Embryonic facial prominence (tissue), 1 donor: ENCODE measurements around the gene CDH18.

ENCODE experiments used
- DNase-seq: peaks from one replicate; pipeline ENCODE4 v3.0.0-alpha.2; 2016; ENCODE audit errors: extremely low spot score

The CDH18 gene

DNA sequence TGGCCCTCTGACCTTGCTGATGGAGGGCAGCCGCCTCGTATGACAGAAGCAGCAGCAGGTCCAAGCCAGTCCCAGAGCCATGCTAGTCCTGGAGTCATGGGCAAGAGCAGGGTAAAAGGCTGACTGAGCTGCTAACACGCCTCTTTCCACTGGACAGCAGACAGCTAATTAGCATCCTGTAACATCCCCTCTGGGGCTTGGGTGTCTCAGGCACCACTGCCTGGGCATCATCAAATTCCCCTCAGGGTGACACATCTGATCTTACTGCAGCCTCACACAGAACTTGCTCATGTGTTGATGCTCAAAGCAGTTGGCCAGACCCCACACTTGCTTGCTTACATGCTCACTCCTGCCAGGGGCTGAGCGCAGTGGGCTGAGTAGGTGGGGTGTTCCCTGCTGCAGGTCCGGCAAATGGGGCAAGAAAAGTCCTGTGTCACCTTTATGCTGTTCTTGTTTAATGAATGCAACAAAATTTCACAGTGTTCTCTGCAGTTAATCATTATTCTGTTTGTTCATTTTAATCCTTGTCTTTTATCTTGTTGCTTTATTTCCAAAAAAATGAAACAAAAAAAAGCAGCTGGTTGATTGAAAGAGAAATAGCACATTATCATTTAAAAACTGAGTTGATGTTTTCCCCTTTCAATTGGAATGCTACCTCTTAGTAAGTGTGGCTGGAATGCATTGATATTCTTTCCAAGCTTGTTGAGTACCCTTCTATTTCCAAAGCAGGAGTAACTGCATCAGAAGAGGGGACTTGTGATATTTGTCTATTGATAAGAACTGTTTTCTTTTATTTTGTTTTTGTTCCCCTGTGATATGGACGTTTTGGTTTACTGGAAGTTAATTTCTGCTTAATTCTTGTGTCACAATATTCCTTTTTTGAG is 254.1 kb downstream of the CDH18 start:
- DNase-seq, result no peak

DNA sequence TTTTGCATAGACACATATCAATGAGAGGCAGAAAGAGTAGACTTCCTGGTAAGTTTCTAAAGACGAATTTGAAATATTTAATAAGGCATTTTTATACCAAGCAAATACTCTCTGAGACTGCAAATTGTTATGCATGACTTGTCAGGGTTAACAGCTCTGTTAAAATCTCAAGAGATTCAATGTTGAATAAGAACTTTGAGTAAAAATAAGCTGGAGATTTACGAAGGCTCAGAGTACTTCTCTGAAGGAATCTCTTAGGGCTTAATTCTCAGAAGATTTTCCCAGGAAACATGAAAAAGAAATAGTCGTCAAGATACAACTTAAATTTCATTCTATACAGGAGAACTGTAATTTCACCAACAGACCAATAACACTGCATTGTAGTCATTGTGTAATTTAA is 259.4 kb downstream of the CDH18 start:
- no peak for DNase-seq

DNA sequence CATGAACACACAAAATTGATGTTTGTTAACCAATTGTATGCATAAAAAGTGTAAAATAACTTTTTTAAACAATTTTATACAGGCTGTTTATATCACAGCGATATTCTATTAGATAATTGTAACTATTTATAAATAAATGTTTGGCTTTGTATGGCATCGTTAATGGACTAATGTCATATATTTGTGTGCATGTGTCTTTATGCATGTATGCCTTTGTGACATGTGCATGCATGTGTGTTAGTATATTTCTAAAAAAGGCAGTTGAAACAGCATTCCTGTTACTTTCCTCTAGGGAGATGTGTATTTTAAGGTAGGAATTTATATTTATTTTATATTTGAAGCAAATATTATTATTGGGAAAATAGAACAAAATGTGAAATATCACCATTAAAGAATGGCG is 268.9 kb downstream of the CDH18 start:
- no peak for DNase-seq

DNA sequence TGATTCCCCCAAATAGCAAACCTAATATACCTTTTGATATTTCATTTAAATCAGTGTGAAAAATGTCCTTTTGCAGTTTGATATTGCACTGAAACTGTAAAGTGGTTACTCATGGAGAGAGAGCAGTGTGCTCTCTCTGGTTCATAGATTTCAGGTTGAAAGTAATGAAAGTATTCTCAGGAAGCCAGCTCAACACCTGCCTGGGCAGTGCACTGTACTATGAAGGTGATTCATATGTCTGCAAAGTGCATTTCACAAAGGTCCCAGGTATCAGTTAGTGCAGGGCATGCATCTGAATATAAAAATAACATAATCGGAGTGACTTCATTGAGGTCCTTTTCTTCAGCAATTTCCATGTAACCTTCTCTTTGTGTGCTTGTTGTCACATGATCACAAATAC is 274.3 kb downstream of the CDH18 start:
- DNase-seq, result no peak

DNA sequence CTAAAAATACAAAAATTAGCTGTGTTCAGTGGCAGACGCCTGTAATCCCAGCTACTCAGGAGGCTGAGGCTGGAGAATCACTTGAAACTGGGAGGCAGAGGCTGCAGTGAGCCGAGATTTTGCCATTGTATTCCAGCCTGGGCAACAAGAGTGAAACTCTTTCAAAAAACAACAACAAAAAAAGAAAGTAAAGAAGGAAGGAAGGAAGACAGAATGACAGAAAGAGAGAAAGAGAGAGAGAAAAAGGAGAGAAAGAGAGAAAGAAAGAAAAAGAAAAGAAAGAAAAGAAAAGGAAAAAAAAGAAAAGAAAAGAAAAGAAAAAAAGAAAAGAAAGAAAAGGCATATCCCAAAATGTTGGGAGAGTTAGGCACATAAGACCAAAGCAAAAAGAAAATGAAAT is 278.6 kb downstream of the CDH18 start:
- no peak for DNase-seq

DNA sequence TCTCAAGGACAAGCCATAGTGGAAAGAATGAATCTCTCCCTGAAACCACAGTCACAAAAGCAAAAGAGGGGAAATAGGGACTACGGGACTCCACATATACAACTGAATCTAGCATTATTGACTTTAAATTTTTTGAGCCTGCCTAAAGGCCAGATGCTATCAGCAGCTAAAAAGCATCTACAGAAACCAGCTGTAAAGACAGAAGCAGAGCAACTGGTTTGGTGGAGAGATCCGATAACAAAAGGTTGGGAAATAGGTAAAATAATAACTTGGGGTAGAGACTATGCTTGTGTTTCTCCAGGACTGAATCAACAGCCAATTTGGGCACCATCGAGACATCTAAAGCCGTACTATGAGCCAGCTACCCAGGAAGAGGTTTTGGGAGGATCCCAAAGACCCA is 281.2 kb downstream of the CDH18 start:
- DNase-seq, result no peak

DNA sequence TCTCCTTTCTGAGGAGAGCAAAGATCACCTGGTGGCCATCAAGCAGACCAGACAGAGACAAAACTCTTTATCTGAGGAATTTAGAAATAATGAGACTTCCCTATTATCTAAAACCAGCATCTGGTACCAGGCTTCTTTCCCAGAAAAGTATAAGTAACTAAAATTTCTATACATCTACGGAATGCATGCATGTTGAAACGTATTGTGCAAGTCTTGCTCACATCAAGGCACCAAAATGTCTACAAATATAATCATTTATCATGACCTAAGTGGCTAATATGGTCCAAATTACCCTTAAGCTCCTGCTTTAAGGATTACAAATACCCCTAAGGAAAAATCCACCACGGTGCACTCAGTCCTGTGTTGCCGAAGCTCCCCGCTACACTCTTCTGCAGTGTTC is 286.3 kb downstream of the CDH18 start:
- DNase-seq, result no peak

DNA sequence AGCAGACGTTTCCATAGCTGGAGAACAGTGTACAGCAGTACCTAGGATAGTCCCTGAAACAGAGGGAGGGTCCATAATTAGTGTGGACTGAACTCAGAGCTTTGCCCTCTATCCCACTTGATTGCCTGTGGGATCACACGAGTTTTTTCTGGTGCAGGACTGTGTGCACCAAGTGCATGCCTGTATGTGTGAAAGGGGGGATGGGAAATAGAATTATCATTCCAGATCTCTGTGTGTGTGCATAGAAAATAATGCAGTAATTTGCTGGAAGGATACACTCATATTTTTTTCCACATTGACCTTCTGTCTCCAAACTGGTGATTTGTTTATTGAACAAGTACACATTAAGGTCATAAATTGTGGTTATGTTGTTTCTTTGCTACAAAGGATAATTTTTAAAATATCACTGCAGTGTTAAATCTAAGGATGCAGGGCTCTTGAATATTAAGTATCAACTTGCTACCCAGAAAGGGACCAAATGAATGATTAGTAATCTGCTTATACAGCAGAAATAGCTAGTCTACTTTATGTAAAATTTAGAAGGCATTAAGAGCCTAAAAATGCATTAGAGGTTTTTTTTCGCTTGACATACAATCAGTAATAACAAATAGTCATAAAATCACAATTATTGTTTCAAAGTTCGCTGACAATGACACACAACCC is 292.9 kb downstream of the CDH18 start:
- DNase-seq, result no peak

DNA sequence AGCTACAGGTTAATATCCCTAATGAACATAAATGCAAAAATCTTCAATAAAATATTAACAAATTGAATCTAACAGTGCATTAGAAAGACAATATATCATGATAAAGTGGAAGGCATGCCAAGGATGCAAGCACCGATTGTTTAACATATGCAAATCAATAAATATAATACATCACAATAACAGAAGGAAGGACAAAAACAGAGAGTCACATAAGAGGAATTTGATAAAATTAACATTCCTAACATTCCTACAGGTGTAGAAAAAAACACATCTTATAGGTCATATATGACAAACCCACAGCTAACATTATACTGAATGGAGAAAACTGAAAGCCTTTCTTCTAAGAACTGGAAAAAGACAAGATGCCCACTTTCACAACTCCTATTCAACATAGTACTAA is 297.0 kb downstream of the CDH18 start:
- no peak for DNase-seq

DNA sequence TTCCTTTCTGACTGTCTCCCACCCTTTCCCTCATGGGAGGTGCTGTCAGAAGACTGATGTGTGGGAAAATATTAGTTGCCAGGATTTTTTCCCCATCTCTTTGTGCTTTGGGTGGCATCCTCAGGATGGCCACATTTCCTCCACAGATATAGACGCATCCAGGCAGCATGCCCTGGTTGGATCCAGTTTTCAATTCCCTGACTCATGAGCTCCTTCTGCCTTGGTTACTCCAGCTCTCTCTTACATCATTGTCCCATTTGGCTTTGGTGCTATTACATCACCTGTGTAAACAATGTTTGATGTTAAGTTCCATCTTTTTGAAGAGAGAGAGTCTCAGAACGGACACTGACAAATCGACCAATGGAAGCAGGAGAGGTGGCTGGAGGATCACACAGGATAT is 302.5 kb downstream of the CDH18 start:
- DNase-seq, result no peak

DNA sequence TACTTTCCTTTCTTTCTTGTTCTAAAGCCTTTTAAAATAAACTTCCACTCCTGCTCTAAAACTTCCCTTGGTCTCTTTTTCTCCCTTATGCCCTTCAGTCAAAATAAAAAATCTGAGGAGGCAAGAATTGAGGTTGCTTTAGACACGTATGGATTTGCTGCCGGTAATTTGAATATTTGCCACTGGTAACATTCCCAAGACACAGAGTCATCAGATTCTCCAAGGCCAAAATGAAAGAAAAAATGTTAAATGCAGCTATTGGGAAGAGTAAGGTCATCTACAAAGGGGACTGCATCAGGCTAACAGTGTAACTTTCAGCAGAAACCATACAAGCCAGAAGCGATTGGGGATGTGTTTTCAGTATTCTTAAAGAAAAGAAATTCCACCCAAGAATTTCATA is 311.1 kb downstream of the CDH18 start:
- DNase-seq, result no peak

DNA sequence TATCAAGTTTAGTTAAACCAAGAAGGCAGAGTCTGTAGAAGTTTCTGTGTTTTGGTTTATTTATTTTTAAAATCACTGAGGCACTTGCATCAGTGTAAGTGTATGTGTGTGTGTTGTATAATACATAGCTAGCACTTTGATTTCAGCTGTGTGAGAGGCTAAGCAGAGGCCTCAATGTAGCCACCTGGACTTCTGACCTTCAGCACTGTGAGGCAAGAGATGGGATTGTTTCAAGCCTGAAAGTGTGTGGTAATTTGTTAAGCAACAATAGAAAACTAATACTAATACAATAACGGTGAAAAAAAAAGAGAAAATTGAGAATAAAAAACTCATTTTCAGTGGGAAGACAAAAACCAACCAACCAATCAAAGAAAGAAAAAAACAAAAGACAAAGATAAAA is 327.3 kb downstream of the CDH18 start:
- DNase-seq, result no peak

DNA sequence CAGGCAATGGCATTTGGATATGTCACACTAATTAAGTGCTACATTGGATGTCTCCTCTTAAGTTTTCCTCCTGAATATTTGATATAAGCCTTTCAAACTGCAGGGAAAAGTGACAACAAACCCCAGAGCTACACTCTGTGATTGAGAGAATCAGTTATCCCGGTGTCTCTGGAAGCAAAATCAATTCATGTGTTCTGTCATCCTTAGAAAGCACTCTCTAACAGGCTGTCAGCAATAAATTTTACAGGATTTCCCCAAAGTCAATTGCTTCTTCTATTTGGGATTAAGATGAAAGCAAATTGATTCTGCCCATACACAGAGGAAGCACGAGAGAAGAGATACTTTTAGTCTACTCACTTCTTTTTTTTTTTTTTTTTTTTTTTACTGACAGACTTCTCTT is 332.4 kb downstream of the CDH18 start:
- DNase-seq, result no peak

DNA sequence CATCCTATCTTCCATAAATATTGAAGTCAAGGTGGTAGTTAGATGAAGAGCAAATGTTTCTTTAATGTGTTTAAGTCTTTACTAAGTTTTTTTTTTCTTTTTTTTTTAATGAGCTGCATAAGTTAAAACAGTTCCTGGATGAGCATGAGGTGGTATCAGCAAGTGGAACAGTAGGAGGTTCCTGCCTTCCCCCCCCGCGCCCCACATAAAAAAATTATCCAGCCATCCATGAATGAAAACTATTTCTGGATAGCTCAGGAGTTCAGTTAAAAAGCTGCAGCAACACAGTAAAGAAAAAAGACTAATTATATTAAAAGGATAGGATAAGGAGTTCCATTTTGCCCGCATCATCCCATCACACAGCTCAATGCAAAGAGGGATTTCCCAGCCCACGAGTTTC is 349.5 kb downstream of the CDH18 start:
- DNase-seq, result no peak

DNA sequence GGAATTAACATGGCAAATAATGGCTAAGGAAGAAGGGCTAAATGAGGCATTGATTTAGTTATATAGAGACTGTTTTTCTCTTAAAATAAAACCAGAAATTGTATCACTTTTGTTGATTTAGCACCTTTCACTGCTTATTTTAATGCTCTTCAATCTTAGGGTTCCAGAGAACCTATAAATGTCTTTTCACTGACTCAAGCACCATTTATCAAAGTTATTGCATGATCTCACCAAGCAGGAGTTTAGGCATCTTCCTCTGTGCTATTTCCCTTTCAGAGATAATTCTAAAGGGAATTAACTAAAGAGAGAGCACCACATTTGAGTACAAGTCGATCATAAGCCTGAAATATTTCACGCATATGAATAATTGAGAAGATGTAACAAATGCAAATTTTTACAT is 357.1 kb downstream of the CDH18 start:
- DNase-seq, result no peak

DNA sequence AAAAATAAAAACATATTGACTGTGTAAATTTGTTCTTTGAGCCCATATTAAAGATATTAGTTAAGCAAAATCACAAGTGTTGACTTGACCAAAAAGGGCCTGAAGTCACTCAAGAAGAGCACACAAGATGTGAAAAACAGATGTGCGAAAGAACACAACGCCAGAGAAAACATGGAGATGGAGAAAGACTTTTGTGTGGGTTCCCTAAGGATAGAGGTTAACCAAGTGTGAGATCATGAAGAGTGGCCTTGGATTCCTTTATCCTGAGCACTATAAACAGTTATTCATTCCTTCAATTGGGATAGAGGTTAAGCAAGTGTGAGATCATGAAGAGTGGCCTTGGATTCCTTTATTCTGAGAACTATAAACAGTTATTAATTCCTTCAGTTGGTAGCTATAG is 361.8 kb downstream of the CDH18 start:
- DNase-seq, result no peak

DNA sequence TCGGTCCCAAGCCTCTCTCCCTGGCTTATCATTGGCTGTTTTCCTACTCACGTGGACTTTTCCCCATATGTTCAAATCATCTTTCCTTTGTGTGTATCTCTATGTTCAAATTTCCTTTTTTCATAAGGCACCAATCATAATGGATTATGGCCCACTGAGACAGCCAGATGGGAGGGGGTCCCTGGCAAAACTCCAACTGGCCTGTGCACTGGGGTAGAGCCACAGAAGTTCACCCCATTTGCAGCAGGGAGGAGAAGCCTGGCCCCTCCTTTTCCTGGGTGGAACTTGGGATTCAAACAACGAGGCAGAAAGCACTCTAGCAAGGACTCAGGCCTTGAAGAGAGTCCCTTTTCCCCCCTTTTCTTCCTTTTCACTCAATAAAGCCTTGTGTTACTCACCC is 362.4 kb downstream of the CDH18 start:
- DNase-seq, result no peak

DNA sequence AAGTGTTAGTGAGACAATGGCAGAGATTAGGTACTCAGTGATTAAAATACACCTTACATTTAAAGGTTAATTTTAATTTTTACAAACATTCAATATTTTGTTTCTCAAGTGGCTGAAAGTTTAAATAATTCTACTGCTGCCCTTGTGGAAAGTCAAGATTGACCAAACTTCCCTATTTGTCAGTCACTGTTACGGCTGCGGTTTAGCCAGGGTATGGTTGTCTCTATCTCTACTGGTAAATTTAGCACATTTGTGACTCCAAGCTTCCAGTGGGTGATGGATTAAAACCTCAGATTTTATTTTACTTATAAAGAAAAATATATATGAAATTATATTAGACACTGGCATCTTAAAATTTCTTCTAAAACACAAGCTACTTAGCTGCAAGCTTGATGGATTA is 368.4 kb downstream of the CDH18 start:
- no peak for DNase-seq

DNA sequence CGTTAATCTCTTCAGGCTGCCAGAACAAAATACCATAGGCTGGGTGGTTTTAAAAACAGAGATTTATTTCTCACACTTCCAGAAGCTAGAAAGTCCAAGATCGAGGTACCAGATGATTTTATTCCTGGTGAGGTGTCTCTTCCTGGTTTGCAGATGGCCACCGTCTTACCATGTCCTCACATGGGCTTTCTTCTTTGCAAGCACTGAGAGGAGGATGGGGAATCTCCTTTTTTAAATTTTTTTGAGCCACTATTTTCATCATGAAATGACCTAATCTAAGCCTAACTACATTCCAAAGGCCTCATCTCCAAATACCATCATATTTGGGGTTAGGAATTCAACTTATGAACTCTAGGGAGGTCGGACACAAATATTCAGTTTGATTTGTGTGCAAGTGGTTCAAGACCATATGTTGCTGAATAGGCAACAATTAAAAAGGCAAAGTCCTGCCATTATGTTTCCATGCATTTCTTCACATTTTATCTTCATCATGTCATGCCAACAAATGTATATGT is 371.2 kb downstream of the CDH18 start:
- no peak for DNase-seq

DNA sequence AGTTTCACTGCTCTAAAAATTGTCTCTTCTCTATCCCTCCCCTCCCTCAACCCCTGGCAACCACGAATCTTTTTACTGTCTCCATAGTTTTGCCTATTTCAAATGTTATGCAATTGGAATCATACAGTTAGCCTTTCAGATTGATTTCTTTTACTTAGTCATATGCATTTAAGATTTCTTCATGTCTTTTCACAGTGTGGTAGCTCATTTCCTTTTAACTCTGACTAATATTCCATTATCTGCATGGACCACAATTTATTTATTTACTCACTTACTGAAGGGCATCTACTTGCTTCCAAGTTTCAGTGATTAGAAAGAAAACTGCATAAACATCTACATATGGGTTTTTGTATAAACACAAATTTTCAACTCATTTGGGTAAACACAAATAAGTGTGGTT is 372.3 kb downstream of the CDH18 start:
- DNase-seq, result no peak

DNA sequence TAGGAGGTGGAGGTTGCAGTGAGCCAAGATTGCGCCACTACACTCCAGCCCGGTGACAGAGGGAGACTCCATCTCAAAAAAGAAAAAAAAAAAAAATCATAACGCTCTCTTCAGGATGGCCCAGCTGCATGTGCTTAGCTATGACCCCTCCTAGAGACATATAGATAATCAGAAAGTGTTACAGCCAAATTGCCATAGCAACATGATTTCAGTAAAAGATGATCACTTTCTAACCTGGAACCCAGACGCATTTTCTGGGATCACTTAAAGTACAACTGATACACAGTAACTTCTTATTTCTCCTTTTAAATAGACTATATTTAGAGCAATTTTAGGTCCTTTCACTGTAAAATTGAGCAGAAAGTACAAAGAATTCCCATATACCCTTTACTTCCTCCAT is 372.9 kb downstream of the CDH18 start:
- DNase-seq, result no peak

DNA sequence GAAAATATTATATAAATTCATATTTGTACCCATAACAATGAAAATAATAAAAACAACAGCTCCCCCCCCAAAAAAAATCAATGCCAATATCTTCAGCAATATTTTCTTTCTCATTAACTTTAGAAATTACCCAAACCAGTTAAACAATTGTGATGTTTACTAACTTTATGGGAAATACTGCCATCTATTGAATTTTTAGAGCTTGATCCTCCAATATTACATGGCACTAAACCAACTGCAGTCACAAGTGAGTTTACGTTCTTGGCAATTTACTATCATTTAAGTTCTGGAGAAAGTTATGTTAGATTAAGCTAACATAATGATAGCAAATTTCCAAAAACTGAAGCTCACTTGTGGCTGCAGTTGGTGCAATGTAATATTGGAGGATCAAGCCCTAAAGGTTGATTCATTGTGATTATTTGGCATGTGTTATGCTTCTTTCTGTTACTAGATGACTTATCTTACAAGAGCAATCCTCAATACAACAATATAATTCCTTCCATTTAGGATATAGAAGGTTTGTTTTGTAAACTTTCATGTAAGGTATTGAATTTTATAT is 379.5 kb downstream of the CDH18 start:
- DNase-seq, result peak; percentile 8

DNA sequence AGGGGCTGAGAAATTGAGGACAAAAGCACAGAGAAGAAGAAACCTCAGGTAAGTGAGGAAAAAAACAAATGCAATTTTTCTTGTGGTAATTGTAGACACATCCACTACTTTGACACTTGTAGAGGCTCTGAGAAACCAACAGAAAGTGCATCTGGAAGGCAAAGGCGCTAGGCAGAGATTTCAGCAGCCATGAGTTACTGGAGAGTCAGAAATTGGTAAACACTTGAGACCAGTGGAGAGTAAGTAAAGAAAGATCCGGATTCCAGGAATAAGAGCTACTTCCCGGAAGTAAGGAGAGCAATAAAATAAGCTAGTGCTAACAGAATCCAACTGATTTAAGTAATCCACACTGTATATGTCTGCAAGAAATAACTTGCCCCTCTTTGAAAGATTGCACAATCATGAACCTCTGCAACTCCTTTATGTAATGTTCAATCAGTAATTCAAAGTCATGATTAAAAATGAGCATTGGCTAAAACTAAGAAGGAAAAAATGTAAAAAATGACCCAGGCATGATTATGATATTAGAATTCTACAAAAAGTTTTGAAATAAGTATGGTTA is 382.1 kb downstream of the CDH18 start:
- no peak for DNase-seq
